GM23338 (cell line): ENCODE results near the gene DAND5. TPM values are rescaled to one million over a fixed set of nuclear protein-coding genes. Genes with fewer than 3 reads are reported as not detected.
"Not testable (repeated sequence)": the region's sequence is repeated elsewhere in the genome, so short reads cannot be mapped to it uniquely, and the experiment has no call there.

Experiments
- ATAC-seq: fragments of 200-7000 bp; cut with Tn5 transposase; 3 replicates; pipeline ENCODE4 v1.9.1; 2020
- DNase-seq: peaks from one replicate; pipeline ENCODE4 v3.0.0-alpha.2; 2015; ENCODE audit warnings: low spot score
- H2AFZ ChIP-seq: fragments of 200-600 bp; sonication (generic); 2 replicates; pipeline ENCODE4 v1.8.0; 2016; ENCODE audit warnings: antibody characterized with exemption, mild to moderate bottlenecking, moderate library complexity
- H3F3A ChIP-seq: fragments of 200-600 bp; sonication (generic); replicated peaks from 2 replicates; pipeline ENCODE4 v1.8.0; 2017; ENCODE audit warnings: antibody characterized with exemption, mixed run types, low read depth
- H3K27ac ChIP-seq: fragments of 200-600 bp; sonication (generic); 2 replicates; pipeline ENCODE4 v1.6.1; 2016; ENCODE audit warnings: low read depth
- H3K27me3 ChIP-seq: fragments of 200-600 bp; sonication (generic); 2 replicates; pipeline ENCODE4 v1.8.0; 2016; ENCODE audit warnings: mild to moderate bottlenecking, mixed run types, moderate library complexity; ENCODE audit not compliant: insufficient read depth
- H3K36me3 ChIP-seq: fragments of 200-600 bp; sonication (generic); 2 replicates; pipeline ENCODE4 v1.8.0; 2016; ENCODE audit warnings: mild to moderate bottlenecking; ENCODE audit not compliant: insufficient read depth
- H3K4me1 ChIP-seq: fragments of 200-600 bp; sonication (generic); 2 replicates; pipeline ENCODE4 v1.8.0; 2016; ENCODE audit warnings: mild to moderate bottlenecking, moderate library complexity; ENCODE audit not compliant: insufficient read depth
- H3K4me2 ChIP-seq: fragments of 200-600 bp; sonication (generic); 2 replicates; pipeline ENCODE4 v1.7.1; 2017; ENCODE audit warnings: mixed run types
- H3K4me3 ChIP-seq: fragments of 200-600 bp; sonication (generic); 2 replicates; pipeline ENCODE4 v1.6.1; 2016; ENCODE audit warnings: mixed run types
- H3K79me2 ChIP-seq: fragments of 200-600 bp; sonication (generic); replicated peaks from 2 replicates; pipeline ENCODE4 v1.8.0; 2017; ENCODE audit warnings: mild to moderate bottlenecking; ENCODE audit not compliant: insufficient read depth
- H3K9me2 ChIP-seq: fragments of 200-600 bp; sonication (generic); 2 replicates; pipeline ENCODE4 v1.8.0; 2017; ENCODE audit not compliant: insufficient read depth
- H4K20me1 ChIP-seq: fragments of 200-600 bp; sonication (generic); replicated peaks from 2 replicates; pipeline ENCODE4 v1.8.0; 2017; ENCODE audit warnings: mild to moderate bottlenecking; ENCODE audit not compliant: insufficient read depth
- H3K27ac Mint-ChIP-seq: 2 replicates; pipeline ENCODE4 v1.8.0; 2020; ENCODE audit warnings: inconsistent platforms, mild to moderate bottlenecking, moderate library complexity, mixed read lengths
- H3K27me3 Mint-ChIP-seq: 3 replicates; pipeline ENCODE4 v1.8.0; 2022; ENCODE audit warnings: low read depth, mild to moderate bottlenecking, moderate library complexity, mixed read lengths, inconsistent platforms; ENCODE audit not compliant: insufficient read depth, poor library complexity
- H3K36me3 Mint-ChIP-seq: 3 replicates; pipeline ENCODE4 v1.8.0; 2021; ENCODE audit warnings: low read depth, mild to moderate bottlenecking, inconsistent platforms, moderate library complexity, mixed read lengths
- H3K4me1 Mint-ChIP-seq: 3 replicates; pipeline ENCODE4 v1.8.0; 2020; ENCODE audit warnings: mild to moderate bottlenecking, inconsistent platforms, mixed read lengths
- H3K4me3 Mint-ChIP-seq: 3 replicates; pipeline ENCODE4 v1.8.0; 2021; ENCODE audit warnings: moderate library complexity, mild to moderate bottlenecking, inconsistent platforms, mixed read lengths
- H3K9me3 Mint-ChIP-seq: 3 replicates; pipeline ENCODE4 v1.8.0; 2020; ENCODE audit warnings: moderate library complexity, mild to moderate bottlenecking, inconsistent platforms, mixed read lengths
- CREB1 ChIP-seq: fragments of 250-450 bp; sonication (Bioruptor Pico); IDR thresholded peaks from 2 replicates; pipeline ENCODE4 v1.5.0; 2020; ENCODE audit warnings: low read depth, mild to moderate bottlenecking, moderate library complexity
- EZH2 ChIP-seq: fragments of 200-600 bp; sonication (generic); IDR thresholded peaks from one replicate; pipeline ENCODE4 v1.8.0; 2017; ENCODE audit warnings: antibody characterized with exemption, mild to moderate bottlenecking, low read depth; ENCODE audit not compliant: unreplicated experiment
- EZH2phosphoT487 ChIP-seq: fragments of 200-600 bp; sonication (generic); IDR thresholded peaks from one replicate; pipeline ENCODE4 v1.8.1; 2018; ENCODE audit warnings: antibody characterized with exemption; ENCODE audit not compliant: unreplicated experiment
- JUNB ChIP-seq: IDR thresholded peaks from one replicate; pipeline ENCODE4 v1.6.1; 2016; ENCODE audit warnings: antibody characterized with exemption; ENCODE audit not compliant: unreplicated experiment
- NANOG ChIP-seq: IDR thresholded peaks from 2 replicates; pipeline ENCODE4 v1.6.1; 2016; ENCODE audit warnings: antibody characterized with exemption, borderline replicate concordance
- POLR2AphosphoS5 ChIP-seq: IDR thresholded peaks from 2 replicates; pipeline ENCODE4 v1.6.1; 2016; ENCODE audit warnings: antibody characterized with exemption, low read depth
- STAT1 ChIP-seq: IDR thresholded peaks from one replicate; pipeline ENCODE4 v1.6.1; 2016; ENCODE audit warnings: antibody characterized with exemption; ENCODE audit not compliant: unreplicated experiment
- ZNF114 ChIP-seq: fragments of 250-450 bp; sonication (Bioruptor Pico); IDR thresholded peaks from 2 replicates; pipeline ENCODE4 v1.5.0; 2020; ENCODE audit warnings: mild to moderate bottlenecking, moderate library complexity
- ZNF331 ChIP-seq: fragments of 250-450 bp; sonication (Bioruptor Pico); IDR thresholded peaks from 2 replicates; pipeline ENCODE4 v1.5.0; 2020; ENCODE audit warnings: low read depth, mild to moderate bottlenecking, moderate library complexity
- polyA plus RNA-seq: library from polyadenylated mRNA; unstranded; fragments of >200 nt; fragmentation: Nextera tagmentation; extraction: Ambion mirVana; gene quantifications from 2 replicates; pipeline ENCODE4 v1.2.1, GENCODE V29; 2016
- total RNA-seq: library from RNA; depleted of rRNA; stranded (reverse); fragments of >200 nt; shearing (Covaris generic); gene quantifications from 2 replicates; pipeline ENCODE4 v1.2.3, GENCODE V29; 2014
- TF ChIP-seq, protein P1 (sequence below): IDR thresholded peaks from 2 replicates; pipeline ENCODE4 v1.6.1; 2016; ENCODE audit warnings: antibody characterized with exemption
- TF ChIP-seq, protein P2 (sequence below): fragments of 250-450 bp; sonication (Bioruptor Pico); IDR thresholded peaks from 2 replicates; pipeline ENCODE4 v1.5.0; 2020; ENCODE audit warnings: mild to moderate bottlenecking, moderate library complexity
- TF ChIP-seq, protein P3 (sequence below), 2 experiments: fragments of 200-600 bp in 1 of 2; sonication (generic) in 1 of 2; conservative IDR thresholded peaks; 2 replicates each; pipeline versions ENCODE4 v1.5.1 to v1.6.1; 2016 to 2017; ENCODE audit warnings: antibody characterized with exemption in 2 of 2, low read depth in 2 of 2, mild to moderate bottlenecking in 2 of 2, moderate library complexity in 1 of 2

Gene DAND5
- total and polyA plus RNA-seq, 2 experiments from 2014 or later = 0.18 to 0.28 TPM

DNA sequence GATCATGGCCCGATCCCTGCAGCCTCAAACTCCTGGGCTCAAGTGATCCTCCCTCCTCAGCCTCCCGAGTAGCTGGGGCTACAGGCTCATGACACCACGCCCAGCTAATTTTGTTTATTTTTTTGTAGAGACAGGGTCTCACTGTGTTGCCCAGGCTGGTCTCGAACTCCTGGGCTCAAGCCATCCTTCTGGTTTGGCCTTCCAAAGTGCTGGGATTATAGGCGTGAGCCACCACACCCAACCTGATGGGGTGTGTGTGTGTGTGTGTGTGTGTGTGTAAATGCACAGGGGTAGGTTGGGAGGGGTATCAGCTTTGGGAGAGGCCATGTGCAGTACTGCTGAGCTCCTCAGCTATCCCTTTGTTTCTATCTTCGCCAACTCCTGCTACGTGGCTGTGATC is 6.7 kb downstream of the DAND5 start:
- H3K36me3 ChIP-seq, H3K9me3 Mint-ChIP-seq, H2AFZ ChIP-seq, H4K20me1 ChIP-seq, H3K4me2 ChIP-seq, H3K36me3 Mint-ChIP-seq, H3K27ac ChIP-seq, H3K79me2 ChIP-seq, H3F3A ChIP-seq, H3K4me3 Mint-ChIP-seq, DNase-seq, H3K27ac Mint-ChIP-seq, H3K4me1 Mint-ChIP-seq, ATAC-seq, H3K4me3 ChIP-seq, H3K9me2 ChIP-seq, H3K27me3 Mint-ChIP-seq, H3K27me3 ChIP-seq, H3K4me1 ChIP-seq: not testable (repeated sequence)

DNA sequence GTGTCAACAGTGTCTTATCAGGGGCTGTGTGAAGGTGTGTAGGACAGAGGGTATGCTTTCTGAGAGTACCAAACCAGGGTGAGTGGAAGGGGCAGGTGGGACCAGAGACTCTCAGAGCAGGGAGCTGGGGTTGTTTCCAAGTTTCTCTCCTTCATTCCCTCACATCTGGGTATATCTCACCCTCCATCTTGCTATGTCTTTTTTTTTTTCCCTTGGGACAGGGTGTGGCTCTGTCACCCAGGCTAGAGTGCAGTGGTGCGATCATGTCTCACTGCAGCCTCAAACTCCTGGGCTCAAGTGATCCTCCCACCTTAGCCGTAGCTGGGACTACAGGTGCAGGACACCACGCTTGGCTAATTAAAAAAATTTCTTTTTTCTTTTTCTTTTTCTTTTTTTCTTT is 10.6 kb downstream of the DAND5 start:
- Mint-ChIP-seq H3K4me3 (no peak overlapping the region), H3K27me3 (peaks cover 10% of the 10 kb centered on the region)
- DNase-seq = no peak
- no peak for TF ChIP-seq EZH2
- TF ChIP-seq, protein P1, sequence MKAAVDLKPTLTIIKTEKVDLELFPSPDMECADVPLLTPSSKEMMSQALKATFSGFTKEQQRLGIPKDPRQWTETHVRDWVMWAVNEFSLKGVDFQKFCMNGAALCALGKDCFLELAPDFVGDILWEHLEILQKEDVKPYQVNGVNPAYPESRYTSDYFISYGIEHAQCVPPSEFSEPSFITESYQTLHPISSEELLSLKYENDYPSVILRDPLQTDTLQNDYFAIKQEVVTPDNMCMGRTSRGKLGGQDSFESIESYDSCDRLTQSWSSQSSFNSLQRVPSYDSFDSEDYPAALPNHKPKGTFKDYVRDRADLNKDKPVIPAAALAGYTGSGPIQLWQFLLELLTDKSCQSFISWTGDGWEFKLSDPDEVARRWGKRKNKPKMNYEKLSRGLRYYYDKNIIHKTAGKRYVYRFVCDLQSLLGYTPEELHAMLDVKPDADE = no peak
- TF ChIP-seq POLR2AphosphoS5 = no peak
- TF ChIP-seq STAT1 = no peak
- no peak for TF ChIP-seq CREB1 (CRISPR knock-in tag)
- TF ChIP-seq, protein P2, sequence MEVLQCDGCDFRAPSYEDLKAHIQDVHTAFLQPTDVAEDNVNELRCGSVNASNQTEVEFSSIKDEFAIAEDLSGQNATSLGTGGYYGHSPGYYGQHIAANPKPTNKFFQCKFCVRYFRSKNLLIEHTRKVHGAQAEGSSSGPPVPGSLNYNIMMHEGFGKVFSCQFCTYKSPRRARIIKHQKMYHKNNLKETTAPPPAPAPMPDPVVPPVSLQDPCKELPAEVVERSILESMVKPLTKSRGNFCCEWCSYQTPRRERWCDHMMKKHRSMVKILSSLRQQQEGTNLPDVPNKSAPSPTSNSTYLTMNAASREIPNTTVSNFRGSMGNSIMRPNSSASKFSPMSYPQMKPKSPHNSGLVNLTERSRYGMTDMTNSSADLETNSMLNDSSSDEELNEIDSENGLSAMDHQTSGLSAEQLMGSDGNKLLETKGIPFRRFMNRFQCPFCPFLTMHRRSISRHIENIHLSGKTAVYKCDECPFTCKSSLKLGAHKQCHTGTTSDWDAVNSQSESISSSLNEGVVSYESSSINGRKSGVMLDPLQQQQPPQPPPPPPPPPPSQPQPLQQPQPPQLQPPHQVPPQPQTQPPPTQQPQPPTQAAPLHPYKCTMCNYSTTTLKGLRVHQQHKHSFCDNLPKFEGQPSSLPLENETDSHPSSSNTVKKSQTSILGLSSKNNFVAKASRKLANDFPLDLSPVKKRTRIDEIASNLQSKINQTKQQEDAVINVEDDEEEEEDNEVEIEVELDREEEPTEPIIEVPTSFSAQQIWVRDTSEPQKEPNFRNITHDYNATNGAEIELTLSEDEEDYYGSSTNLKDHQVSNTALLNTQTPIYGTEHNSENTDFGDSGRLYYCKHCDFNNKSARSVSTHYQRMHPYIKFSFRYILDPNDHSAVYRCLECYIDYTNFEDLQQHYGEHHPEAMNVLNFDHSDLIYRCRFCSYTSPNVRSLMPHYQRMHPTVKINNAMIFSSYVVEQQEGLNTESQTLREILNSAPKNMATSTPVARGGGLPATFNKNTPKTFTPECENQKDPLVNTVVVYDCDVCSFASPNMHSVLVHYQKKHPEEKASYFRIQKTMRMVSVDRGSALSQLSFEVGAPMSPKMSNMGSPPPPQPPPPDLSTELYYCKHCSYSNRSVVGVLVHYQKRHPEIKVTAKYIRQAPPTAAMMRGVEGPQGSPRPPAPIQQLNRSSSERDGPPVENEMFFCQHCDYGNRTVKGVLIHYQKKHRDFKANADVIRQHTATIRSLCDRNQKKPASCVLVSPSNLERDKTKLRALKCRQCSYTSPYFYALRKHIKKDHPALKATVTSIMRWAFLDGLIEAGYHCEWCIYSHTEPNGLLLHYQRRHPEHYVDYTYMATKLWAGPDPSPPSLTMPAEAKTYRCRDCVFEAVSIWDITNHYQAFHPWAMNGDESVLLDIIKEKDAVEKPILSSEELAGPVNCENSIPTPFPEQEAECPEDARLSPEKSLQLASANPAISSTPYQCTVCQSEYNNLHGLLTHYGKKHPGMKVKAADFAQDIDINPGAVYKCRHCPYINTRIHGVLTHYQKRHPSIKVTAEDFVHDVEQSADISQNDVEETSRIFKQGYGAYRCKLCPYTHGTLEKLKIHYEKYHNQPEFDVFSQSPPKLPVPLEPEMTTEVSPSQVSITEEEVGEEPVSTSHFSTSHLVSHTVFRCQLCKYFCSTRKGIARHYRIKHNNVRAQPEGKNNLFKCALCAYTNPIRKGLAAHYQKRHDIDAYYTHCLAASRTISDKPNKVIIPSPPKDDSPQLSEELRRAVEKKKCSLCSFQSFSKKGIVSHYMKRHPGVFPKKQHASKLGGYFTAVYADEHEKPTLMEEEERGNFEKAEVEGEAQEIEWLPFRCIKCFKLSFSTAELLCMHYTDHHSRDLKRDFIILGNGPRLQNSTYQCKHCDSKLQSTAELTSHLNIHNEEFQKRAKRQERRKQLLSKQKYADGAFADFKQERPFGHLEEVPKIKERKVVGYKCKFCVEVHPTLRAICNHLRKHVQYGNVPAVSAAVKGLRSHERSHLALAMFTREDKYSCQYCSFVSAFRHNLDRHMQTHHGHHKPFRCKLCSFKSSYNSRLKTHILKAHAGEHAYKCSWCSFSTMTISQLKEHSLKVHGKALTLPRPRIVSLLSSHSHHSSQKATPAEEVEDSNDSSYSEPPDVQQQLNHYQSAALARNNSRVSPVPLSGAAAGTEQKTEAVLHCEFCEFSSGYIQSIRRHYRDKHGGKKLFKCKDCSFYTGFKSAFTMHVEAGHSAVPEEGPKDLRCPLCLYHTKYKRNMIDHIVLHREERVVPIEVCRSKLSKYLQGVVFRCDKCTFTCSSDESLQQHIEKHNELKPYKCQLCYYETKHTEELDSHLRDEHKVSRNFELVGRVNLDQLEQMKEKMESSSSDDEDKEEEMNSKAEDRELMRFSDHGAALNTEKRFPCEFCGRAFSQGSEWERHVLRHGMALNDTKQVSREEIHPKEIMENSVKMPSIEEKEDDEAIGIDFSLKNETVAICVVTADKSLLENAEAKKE (CRISPR knock-in tag) = no peak
- TF ChIP-seq ZNF114 (CRISPR knock-in tag) = no peak
- TF ChIP-seq ZNF331 = no peak
- no peak for TF ChIP-seq NANOG
- TF ChIP-seq, protein P3, sequence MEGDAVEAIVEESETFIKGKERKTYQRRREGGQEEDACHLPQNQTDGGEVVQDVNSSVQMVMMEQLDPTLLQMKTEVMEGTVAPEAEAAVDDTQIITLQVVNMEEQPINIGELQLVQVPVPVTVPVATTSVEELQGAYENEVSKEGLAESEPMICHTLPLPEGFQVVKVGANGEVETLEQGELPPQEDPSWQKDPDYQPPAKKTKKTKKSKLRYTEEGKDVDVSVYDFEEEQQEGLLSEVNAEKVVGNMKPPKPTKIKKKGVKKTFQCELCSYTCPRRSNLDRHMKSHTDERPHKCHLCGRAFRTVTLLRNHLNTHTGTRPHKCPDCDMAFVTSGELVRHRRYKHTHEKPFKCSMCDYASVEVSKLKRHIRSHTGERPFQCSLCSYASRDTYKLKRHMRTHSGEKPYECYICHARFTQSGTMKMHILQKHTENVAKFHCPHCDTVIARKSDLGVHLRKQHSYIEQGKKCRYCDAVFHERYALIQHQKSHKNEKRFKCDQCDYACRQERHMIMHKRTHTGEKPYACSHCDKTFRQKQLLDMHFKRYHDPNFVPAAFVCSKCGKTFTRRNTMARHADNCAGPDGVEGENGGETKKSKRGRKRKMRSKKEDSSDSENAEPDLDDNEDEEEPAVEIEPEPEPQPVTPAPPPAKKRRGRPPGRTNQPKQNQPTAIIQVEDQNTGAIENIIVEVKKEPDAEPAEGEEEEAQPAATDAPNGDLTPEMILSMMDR (conservative IDR thresholded peaks at IDR 0.05; ENCODE audit: low read depth in 2 of 2) = no peak
- TF ChIP-seq JUNB = no peak
- no peak for TF ChIP-seq EZH2phosphoT487

More for the DNA sequence above, 10.6 kb downstream of the DAND5 start:
- Mint-ChIP-seq H3K27ac (no peak overlapping the region), H3K9me3 (no peaks in the 10 kb centered on the region), H3K36me3 (no peaks in the 10 kb centered on the region), H3K4me1 (peaks cover 2% of the 10 kb centered on the region)
- Histone ChIP-seq H3K4me3 (no peak overlapping the region), H3K4me1 (no peaks in the 10 kb centered on the region; the same call in 1 of the 2 replicates), H3K4me2 (no peak overlapping the region), H4K20me1 (no peaks in the 10 kb centered on the region), H3K27me3 (peaks cover 22% of the 10 kb centered on the region), H3F3A (peaks cover 7% of the 10 kb centered on the region; the same call in 1 of the 2 replicates), H2AFZ (no peak overlapping the region), H3K79me2 (no peaks in the 10 kb centered on the region), H3K27ac (no peak overlapping the region), H3K9me2 (no peaks in the 10 kb centered on the region), H3K36me3 (no peaks in the 10 kb centered on the region)
- no peak for ATAC-seq
